GM19468 (cell line): ENCODE measurements around the gene BAIAP2L1.

Experiments
- ATAC-seq: cut with Tn5 transposase; IDR thresholded peaks from one replicate; pipeline ENCODE4 v1.9.1; 2021; ENCODE audit warnings: mild to moderate bottlenecking, moderate library complexity, moderate number of reproducible peaks; ENCODE audit not compliant: unreplicated experiment; ENCODE audit errors: extremely low read depth

The BAIAP2L1 gene

GRCh38 chr7:98362517-98362916 is 38.4 kb downstream of the BAIAP2L1 start:
- ATAC-seq, result no peak

DNA sequence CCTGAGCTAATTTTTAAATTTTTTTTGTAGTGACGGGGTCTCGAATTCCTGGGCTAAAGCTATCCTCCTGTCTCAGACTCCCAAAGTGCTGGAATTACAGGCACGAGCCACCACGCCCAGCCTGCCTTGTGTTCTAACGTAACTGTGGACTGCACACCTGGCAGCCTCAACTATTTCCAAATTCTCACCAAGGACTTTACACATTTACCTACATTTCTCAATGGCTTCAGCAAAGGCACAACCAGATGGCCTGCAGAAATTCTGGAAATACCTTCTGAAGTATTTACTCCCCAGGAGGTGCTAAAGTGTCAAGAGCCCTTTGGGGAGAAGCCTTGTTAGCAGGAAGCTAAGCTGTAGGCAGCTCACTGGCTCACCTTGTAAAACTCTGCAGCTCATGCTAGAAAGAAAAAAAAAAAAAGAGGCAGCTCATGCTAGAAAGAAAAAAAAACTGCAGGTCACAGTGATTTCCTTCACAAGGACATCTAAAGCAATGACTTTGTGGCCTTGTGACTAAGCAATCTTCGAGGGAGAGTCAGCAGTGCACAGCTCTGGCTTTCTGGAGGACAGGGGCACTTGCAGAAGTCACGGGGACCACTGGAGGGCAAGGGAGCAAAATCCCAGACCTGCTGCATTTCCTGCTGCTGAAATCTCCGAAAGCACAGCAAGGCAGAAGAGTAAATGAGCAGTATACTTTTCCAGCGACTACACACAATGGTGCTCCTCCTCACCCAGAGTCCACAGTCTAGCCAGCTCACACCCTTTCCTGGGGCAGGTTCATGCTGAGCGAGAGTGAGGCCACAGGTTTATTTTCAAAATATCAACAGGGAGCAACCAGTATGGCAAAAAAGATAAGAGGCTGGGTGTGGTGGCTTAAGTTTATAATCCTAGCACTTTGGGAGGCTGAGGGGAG is 40.4 kb downstream of the BAIAP2L1 start:
- no peak for ATAC-seq

GRCh38 chr7:98359395-98359794 is 41.5 kb downstream of the BAIAP2L1 start:
- no peak for ATAC-seq

DNA sequence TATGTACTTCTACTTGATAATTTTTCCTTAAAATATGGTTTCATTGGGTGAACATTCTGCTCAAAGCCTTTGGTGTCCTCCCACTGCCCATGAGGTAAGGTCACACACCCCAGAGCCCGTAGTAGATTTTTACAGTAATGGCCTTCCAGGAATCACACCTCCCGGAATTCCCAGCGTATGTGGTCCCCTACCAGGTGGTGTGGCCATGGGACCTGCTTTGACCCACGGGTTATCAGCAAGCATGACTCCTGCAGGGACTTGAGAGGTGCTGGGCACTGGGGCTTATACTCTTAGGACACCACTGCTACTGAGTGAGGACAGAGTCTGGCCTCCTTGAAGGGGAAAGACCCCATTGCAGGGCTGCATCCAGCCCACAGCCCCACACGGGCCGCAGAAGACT is 42.2 kb downstream of the BAIAP2L1 start:
- ATAC-seq, result no peak

DNA sequence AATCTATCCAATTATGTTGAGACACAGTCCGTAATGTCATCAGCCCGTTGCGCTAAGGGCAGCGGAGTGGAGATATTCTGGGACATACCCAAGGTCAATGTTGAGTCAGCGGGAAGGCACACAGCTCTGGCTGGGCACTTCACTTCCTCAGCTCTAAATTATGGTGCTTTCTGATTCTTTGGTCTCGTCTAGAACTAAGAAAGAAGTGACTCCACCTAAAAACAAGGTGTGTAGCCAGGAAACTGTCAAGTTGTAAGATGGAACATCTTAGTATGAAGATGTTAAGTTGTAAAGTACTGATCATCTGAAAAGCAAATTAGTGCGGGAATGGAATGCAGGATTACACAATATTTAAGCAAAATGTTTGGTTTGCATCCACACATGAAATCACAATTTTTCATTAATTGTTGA is 43.1 kb downstream of the BAIAP2L1 start:
- ATAC-seq, result no peak

GRCh38 chr7:98355250-98355538 is 45.7 kb downstream of the BAIAP2L1 start:
- no peak for ATAC-seq

GRCh38 chr7:98354511-98355249 is 46.2 kb downstream of the BAIAP2L1 start:
- no peak for ATAC-seq

GRCh38 chr7:98354052-98354451 is 46.8 kb downstream of the BAIAP2L1 start:
- no peak for ATAC-seq

- no peak for ATAC-seq
Observed at GRCh38 chr7:98352621-98353020, 48.3 kb downstream of the BAIAP2L1 start.

GRCh38 chr7:98351136-98351535 is 49.8 kb downstream of the BAIAP2L1 start:
- no peak for ATAC-seq

DNA sequence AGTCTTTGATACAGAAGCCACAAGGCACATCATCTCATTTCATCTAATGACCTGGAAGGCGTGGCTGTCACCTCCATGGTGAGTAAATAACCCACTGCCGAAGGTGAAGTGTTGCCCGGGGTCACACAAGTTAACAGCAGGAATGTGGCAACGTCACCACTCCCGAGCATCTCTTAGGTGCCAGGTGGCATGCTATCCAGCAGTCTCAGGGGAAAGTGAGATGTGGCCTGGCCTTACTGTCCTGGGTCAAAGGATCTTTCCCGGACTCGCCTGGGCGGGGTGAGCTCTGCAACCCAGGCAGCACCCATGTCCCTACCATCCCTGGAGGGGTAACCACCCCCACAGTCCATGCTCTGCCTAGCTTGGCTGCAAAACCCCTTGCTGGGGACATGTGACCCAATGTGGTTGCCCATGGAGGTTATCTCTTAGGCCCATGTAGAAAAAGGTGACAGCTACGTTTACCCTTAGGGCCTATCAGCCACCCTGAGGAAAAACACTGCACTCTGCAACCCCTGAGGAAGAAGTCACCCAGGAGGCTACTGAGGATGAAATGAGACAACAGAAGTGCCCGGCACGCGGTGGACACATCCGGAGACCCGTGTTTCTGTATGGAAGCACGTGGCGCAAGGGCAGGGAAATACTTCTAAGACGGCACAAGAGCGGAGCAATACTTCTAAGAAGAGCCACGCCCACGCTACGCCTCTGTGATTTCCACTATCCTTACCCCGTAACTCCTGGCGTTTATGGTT is 52.0 kb downstream of the BAIAP2L1 start:
- no peak for ATAC-seq

- ATAC-seq, result no peak
Observed at GRCh38 chr7:98346515-98347069, 54.3 kb downstream of the BAIAP2L1 start.

DNA sequence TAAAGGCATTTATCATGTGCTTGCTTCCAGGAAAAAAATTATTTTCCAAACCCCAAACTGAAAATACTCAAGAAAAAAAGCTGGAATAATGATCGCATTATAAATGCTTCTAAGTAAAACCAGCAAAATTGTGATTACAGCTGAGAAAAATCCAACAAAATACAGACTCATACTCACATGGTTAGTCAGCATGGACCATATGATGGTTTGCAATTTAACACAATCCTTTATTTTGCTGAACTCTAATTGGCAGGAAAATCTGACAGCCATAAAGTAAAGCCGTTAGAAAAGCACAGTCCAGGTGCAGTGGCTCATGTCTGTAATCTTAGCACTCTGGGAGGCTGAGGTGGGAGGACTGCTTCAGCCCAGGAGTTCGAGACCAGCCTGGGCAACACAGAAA is 59.8 kb downstream of the BAIAP2L1 start:
- no peak for ATAC-seq

DNA sequence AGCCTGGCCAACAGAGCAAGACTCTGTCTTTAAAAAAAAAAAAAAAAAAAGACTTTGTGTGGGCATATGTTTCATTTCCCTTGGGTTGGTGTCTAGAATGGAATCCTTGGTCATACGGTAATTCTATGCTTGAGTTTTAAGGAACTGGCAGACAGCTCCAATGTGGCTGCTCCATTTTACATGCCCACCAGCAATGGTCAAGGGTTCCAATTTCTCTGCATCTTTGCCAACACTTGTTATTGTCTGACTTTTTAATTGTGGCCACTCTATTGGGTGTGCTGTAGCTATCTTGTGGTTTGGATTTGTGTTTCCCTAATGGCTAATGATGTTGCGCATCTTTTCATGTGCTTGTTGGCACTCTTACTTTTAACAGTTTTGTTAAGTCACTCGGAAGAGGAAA is 61.8 kb downstream of the BAIAP2L1 start:
- ATAC-seq, result no peak

GRCh38 chr7:98338441-98338840 is 62.4 kb downstream of the BAIAP2L1 start:
- ATAC-seq, result no peak

- no peak for ATAC-seq
Observed at GRCh38 chr7:98335411-98335977, 65.4 kb downstream of the BAIAP2L1 start.

GRCh38 chr7:98334081-98334480 is 66.8 kb downstream of the BAIAP2L1 start:
- ATAC-seq, result no peak

GRCh38 chr7:98330926-98331529 is 69.9 kb downstream of the BAIAP2L1 start:
- no peak for ATAC-seq

- ATAC-seq, result no peak
Observed at GRCh38 chr7:98329791-98330373, 71.0 kb downstream of the BAIAP2L1 start.
